Measurements from ENCODE around the gene UPF3A.

Gene UPF3A

GRCh38 chr13:114275304-114275703 lies 6.1 kb upstream of the UPF3A start:
- Mint-ChIP-seq H3K36me3 (peaks cover 25% of the 10 kb centered on the region), H3K9me3 (no peaks in the 10 kb centered on the region), H3K4me3 (no peak overlapping the region), H3K4me1 (peaks cover 9% of the 10 kb centered on the region), H3K27me3 (no peaks in the 10 kb centered on the region), H3K27ac (no peak overlapping the region)
- no peak for DNase-seq (ENCODE audit: low spot score in 2 of 2)
- no peak for ATAC-seq (ENCODE audit: low read depth)

- no peak overlapping the region for H3K4me3 Mint-ChIP-seq
- no peaks in the 10 kb centered on the region for H3K9me3 Mint-ChIP-seq
- no peaks in the 10 kb centered on the region for H3K27me3 Mint-ChIP-seq
- peak overlapping the region; percentile 99 for H3K27ac Mint-ChIP-seq
- DNase-seq (ENCODE audit: low spot score in 2 of 2): no peak
- ATAC-seq (ENCODE audit: low read depth): no peak
- H3K36me3 Mint-ChIP-seq: peaks cover 13% of the 10 kb centered on the region
- peaks cover 18% of the 10 kb centered on the region for H3K4me1 Mint-ChIP-seq
Measured at GRCh38 chr13:114279146-114279545, 2.3 kb upstream of the UPF3A start.

- Mint-ChIP-seq H3K9me3 (no peaks in the 10 kb centered on the region), H3K36me3 (peaks cover 11% of the 10 kb centered on the region), H3K27me3 (no peaks in the 10 kb centered on the region), H3K4me1 (peaks cover 18% of the 10 kb centered on the region), H3K27ac (peak overlapping the region; percentile 99), H3K4me3 (peak overlapping the region; percentile 71)
- ATAC-seq (ENCODE audit: low read depth) (no peak), DNase-seq (ENCODE audit: low spot score in 2 of 2) (no peak)
Measured at GRCh38 chr13:114279758-114280355, 1.5 kb upstream of the UPF3A start.

- DNase-seq (ENCODE audit: low spot score in 2 of 2) (no peak), ATAC-seq (ENCODE audit: low read depth) (peak; percentile 64)
- Mint-ChIP-seq H3K36me3 (peaks cover 16% of the 10 kb centered on the region), H3K4me1 (peaks cover 24% of the 10 kb centered on the region), H3K4me3 (peak overlapping the region; percentile 94), H3K9me3 (no peaks in the 10 kb centered on the region), H3K27ac (peak overlapping the region; percentile 99), H3K27me3 (no peaks in the 10 kb centered on the region)
Measured at GRCh38 chr13:114282041-114282670, 755 bp downstream of the UPF3A start.

- no peak for DNase-seq (ENCODE audit: low spot score in 2 of 2)
- ATAC-seq (ENCODE audit: low read depth): no peak
- peak overlapping the region; percentile 22 for H3K27ac Mint-ChIP-seq
- H3K9me3 Mint-ChIP-seq: no peaks in the 10 kb centered on the region
- no peaks in the 10 kb centered on the region for H3K27me3 Mint-ChIP-seq
- H3K4me1 Mint-ChIP-seq: peaks cover 28% of the 10 kb centered on the region
- H3K4me3 Mint-ChIP-seq: peak overlapping the region; percentile 59
- H3K36me3 Mint-ChIP-seq: peaks cover 26% of the 10 kb centered on the region
Measured at GRCh38 chr13:114283576-114283975, 2.2 kb downstream of the UPF3A start.

- Mint-ChIP-seq H3K27ac (no peak overlapping the region), H3K4me3 (no peak overlapping the region), H3K4me1 (peaks cover 27% of the 10 kb centered on the region), H3K27me3 (no peaks in the 10 kb centered on the region), H3K9me3 (no peaks in the 10 kb centered on the region), H3K36me3 (peaks cover 28% of the 10 kb centered on the region)
- no peak for DNase-seq (ENCODE audit: low spot score in 2 of 2)
- no peak for ATAC-seq (ENCODE audit: low read depth)
Measured at GRCh38 chr13:114284680-114285079, 3.3 kb downstream of the UPF3A start.

- ATAC-seq (ENCODE audit: low read depth) (no peak), DNase-seq (ENCODE audit: low spot score in 2 of 2) (no peak)
- Mint-ChIP-seq H3K27me3 (no peaks in the 10 kb centered on the region), H3K4me3 (no peak overlapping the region), H3K9me3 (no peaks in the 10 kb centered on the region), H3K27ac (no peak overlapping the region), H3K36me3 (peaks cover 31% of the 10 kb centered on the region), H3K4me1 (peaks cover 23% of the 10 kb centered on the region)
Measured at GRCh38 chr13:114285166-114285808, 3.9 kb downstream of the UPF3A start.

GRCh38 chr13:114286808-114287207 lies 5.4 kb downstream of the UPF3A start:
- Mint-ChIP-seq H3K9me3 (no peaks in the 10 kb centered on the region), H3K36me3 (peaks cover 37% of the 10 kb centered on the region), H3K27ac (no peak overlapping the region), H3K4me3 (no peak overlapping the region), H3K27me3 (no peaks in the 10 kb centered on the region), H3K4me1 (peaks cover 18% of the 10 kb centered on the region)
- DNase-seq (ENCODE audit: low spot score in 2 of 2): no peak
- ATAC-seq (ENCODE audit: low read depth): no peak

GRCh38 chr13:114288157-114288591 lies 6.8 kb downstream of the UPF3A start:
- Mint-ChIP-seq H3K27me3 (no peaks in the 10 kb centered on the region), H3K27ac (peak overlapping the region; percentile 60), H3K9me3 (no peaks in the 10 kb centered on the region), H3K4me1 (peaks cover 18% of the 10 kb centered on the region), H3K4me3 (no peak overlapping the region), H3K36me3 (peaks cover 42% of the 10 kb centered on the region)
- no peak for ATAC-seq (ENCODE audit: low read depth)
- DNase-seq (ENCODE audit: low spot score in 2 of 2): no peak

GRCh38 chr13:114296448-114296847 lies 15.0 kb downstream of the UPF3A start:
- Mint-ChIP-seq H3K4me1 (peaks cover 9% of the 10 kb centered on the region), H3K27ac (peak overlapping the region; percentile 78), H3K9me3 (no peaks in the 10 kb centered on the region), H3K4me3 (peak overlapping the region; percentile 57), H3K36me3 (peaks cover 24% of the 10 kb centered on the region), H3K27me3 (no peaks in the 10 kb centered on the region)
- DNase-seq (ENCODE audit: low spot score in 2 of 2): no peak
- ATAC-seq (ENCODE audit: low read depth): no peak

GRCh38 chr13:114296902-114297301 lies 15.5 kb downstream of the UPF3A start:
- Mint-ChIP-seq H3K36me3 (peaks cover 23% of the 10 kb centered on the region), H3K9me3 (no peaks in the 10 kb centered on the region), H3K4me3 (no peak overlapping the region), H3K27me3 (no peaks in the 10 kb centered on the region), H3K27ac (peak overlapping the region; percentile 78), H3K4me1 (peaks cover 11% of the 10 kb centered on the region)
- DNase-seq (ENCODE audit: low spot score in 2 of 2) (no peak), ATAC-seq (ENCODE audit: low read depth) (no peak)

GRCh38 chr13:114298866-114299265 lies 17.5 kb downstream of the UPF3A start:
- no peak for ATAC-seq (ENCODE audit: low read depth)

GRCh38 chr13:114299604-114300305 lies 18.4 kb downstream of the UPF3A start:
- H3K9me3 Mint-ChIP-seq: no peaks in the 10 kb centered on the region
- no peaks in the 10 kb centered on the region for H3K27me3 Mint-ChIP-seq
- peaks cover 11% of the 10 kb centered on the region for H3K4me1 Mint-ChIP-seq
- ATAC-seq (ENCODE audit: low read depth) (no peak), DNase-seq (ENCODE audit: low spot score in 2 of 2) (no peak)
- H3K4me3 Mint-ChIP-seq: no peak overlapping the region
- H3K36me3 Mint-ChIP-seq: peaks cover 26% of the 10 kb centered on the region
- no peak overlapping the region for H3K27ac Mint-ChIP-seq

More at GRCh38 chr13:114298866-114299265, 17.5 kb downstream of the UPF3A start:
- no peak for DNase-seq (ENCODE audit: low spot score in 2 of 2)
- Mint-ChIP-seq H3K27me3 (no peaks in the 10 kb centered on the region), H3K4me3 (no peak overlapping the region), H3K9me3 (no peaks in the 10 kb centered on the region), H3K4me1 (peaks cover 11% of the 10 kb centered on the region), H3K36me3 (peaks cover 25% of the 10 kb centered on the region), H3K27ac (no peak overlapping the region)

- no peak for DNase-seq (ENCODE audit: low spot score in 2 of 2)
- Mint-ChIP-seq H3K4me3 (no peak overlapping the region), H3K36me3 (peaks cover 25% of the 10 kb centered on the region), H3K27me3 (no peaks in the 10 kb centered on the region), H3K4me1 (peaks cover 2% of the 10 kb centered on the region), H3K27ac (no peak overlapping the region), H3K9me3 (no peaks in the 10 kb centered on the region)
- no peak for ATAC-seq (ENCODE audit: low read depth)
Measured at GRCh38 chr13:114303700-114304327, 22.4 kb downstream of the UPF3A start.
